Measurements from ENCODE around the gene SUN2. TPM values are rescaled to one million over a fixed set of nuclear protein-coding genes. Genes with fewer than 3 reads are reported as not detected.

The SUN2 gene
- total and polyA plus RNA-seq, 2 donors (not counting 1 experiment from before 2014, with no cell fraction given): 224 to 305 TPM

DNA sequence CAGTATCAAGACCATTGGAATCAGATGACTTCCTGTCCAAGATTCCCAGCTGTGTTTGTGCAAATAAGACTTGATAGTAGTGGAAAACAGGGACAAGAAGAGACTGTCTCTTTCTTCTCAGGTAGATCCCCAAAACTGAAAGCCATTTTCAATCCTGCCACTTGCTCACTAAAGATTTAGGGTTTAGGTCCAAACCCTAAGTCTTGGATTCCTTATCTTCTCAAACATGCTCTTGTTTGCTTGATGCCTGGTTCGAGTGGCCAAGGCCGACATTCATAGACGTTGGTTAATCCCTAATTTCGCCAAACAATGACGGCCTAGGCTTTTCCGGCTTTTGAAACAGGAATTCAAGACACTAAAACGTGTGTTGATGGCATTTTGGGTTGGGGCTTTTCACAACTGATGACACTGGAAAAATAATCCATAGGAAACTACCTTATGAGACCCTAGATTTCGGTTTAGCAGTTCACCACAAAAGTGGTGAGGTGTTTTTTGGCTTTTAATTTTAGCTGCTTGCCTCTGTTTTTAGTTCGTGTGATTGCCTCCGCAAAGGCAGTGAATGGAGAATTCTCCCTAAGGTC is 51.1 kb downstream of the SUN2 start:
- ATAC-seq (ENCODE audit: low read depth): no peak
- POLR2A ChIA-PET: interaction anchor here (1.1 to 1.3 kb wide), 2 partner anchors 23 to 50 kb away, joined by 3 to 9 read pairs; no protein-coding TSS in a partner anchor

More for the DNA sequence above, 51.1 kb downstream of the SUN2 start:
- intact Hi-C loops (cut with micrococcal nuclease): loop anchor here (1.0 to 10.0 kb wide), 8 partner anchors 23 to 613 kb away; partner anchors contain the start of genes CBY1, CSNK1E, DDX17 and FAM227A
- Histone ChIP-seq H3K4me1 (ENCODE audit: control insufficient read depth in 2 of 2, insufficient read depth in 2 of 2, low read length in 2 of 2) (peaks cover 48 to 52% of the 10 kb centered on the region in 2 donors), H3K4me3 (ENCODE audit: control extremely low read depth in 1 of 5, extremely low read depth in 1 of 5, insufficient read depth in 1 of 5, low read depth in 2 of 5, low read length in 4 of 5) (peak overlapping the region; percentile 35 to 61 (median 47)), H3K9me3 (ENCODE audit: control extremely low read depth in 1 of 3, control insufficient read depth in 2 of 3, insufficient read depth in 1 of 3, low read length in 2 of 3) (no peaks in the 10 kb centered on the region), H3K79me2 (ENCODE audit: control insufficient read depth, insufficient read depth, low read length) (peaks cover 58% of the 10 kb centered on the region), H3K4me2 (replicated peaks; ENCODE audit: low read depth, low read length, poor library complexity, severe bottlenecking) (peak overlapping the region; percentile 64), H2AFZ (ENCODE audit: insufficient read depth, low read depth, low read length, poor library complexity, severe bottlenecking) (peak overlapping the region; percentile 12), H3K27me3 (replicated peaks in 1 of 4; ENCODE audit: control extremely low read depth in 1 of 4, control insufficient read depth in 3 of 4, insufficient read depth in 4 of 4, low read length in 3 of 4) (no peaks in the 10 kb centered on the region), H4K20me1 (ENCODE audit: control insufficient read depth, insufficient read depth, low read length, poor library complexity, severe bottlenecking) (peaks cover 37% of the 10 kb centered on the region), H3K9ac (ENCODE audit: low read length) (peak overlapping the region; percentile 36), H3K27ac (ENCODE audit: low read length in 2 of 2) (peak overlapping the region; percentile 66 to 83), H3K36me3 (replicated peaks in 1 of 2; ENCODE audit: control extremely low read depth in 1 of 2, control insufficient read depth in 1 of 2, extremely low read depth in 1 of 2, insufficient read depth in 2 of 2, low read length in 1 of 2) (peaks cover 0 to 4% of the 10 kb centered on the region in 2 experiments)
- 40% methylated on average over 1 of the region's 10 CpGs for WGBS (ENCODE audit: insufficient coverage)
- no peak for TF ChIP-seq EZH2 (IDR thresholded peaks at IDR 0.05; ENCODE audit: borderline replicate concordance, insufficient read depth, low read depth, low read length, poor library complexity, severe bottlenecking)
- TF ChIP-seq, protein P1, sequence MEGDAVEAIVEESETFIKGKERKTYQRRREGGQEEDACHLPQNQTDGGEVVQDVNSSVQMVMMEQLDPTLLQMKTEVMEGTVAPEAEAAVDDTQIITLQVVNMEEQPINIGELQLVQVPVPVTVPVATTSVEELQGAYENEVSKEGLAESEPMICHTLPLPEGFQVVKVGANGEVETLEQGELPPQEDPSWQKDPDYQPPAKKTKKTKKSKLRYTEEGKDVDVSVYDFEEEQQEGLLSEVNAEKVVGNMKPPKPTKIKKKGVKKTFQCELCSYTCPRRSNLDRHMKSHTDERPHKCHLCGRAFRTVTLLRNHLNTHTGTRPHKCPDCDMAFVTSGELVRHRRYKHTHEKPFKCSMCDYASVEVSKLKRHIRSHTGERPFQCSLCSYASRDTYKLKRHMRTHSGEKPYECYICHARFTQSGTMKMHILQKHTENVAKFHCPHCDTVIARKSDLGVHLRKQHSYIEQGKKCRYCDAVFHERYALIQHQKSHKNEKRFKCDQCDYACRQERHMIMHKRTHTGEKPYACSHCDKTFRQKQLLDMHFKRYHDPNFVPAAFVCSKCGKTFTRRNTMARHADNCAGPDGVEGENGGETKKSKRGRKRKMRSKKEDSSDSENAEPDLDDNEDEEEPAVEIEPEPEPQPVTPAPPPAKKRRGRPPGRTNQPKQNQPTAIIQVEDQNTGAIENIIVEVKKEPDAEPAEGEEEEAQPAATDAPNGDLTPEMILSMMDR (IDR thresholded peaks at IDR 0.05): no peak
- peak overlapping the region; percentile 98 for H3K27ac Mint-ChIP-seq
- H3K27me3 Mint-ChIP-seq: no peaks in the 10 kb centered on the region
- peak; percentile 37 for DNase-seq
- CTCF ChIA-PET: interaction anchor here (6.6 kb wide), 1 partner anchor 23 kb away, joined by 35 read pairs; the partner anchor contains the start of gene TOMM22
- no peaks in the 10 kb centered on the region for H3K9me3 Mint-ChIP-seq (ENCODE audit: insufficient read depth)
- H3K4me3 Mint-ChIP-seq: peak overlapping the region; percentile 94
- H3K4me1 Mint-ChIP-seq: peaks cover 64% of the 10 kb centered on the region

Measured in B cell (primary cell).